ENCODE results near the gene SMAD1. TPM values are rescaled to one million over a fixed set of nuclear protein-coding genes. Genes with fewer than 3 reads are reported as not detected.

The SMAD1 gene
- polyA plus RNA-seq, 3 donors = 61.8 to 73.3 (median 63.3) TPM

Other genes starting within 250 kb of the SMAD1 start
- 10 to 100 TPM; 10.9 to 13.3 (median 10.9) TPM for gene MMAA, start 137.5 kb downstream of the SMAD1 start, polyA plus RNA-seq (ENCODE audit: insufficient read length in 3 of 3)
- not detected for gene C4orf51, start 198.3 kb downstream of the SMAD1 start, polyA plus RNA-seq (ENCODE audit: insufficient read length in 3 of 3)